Suprapubic skin (tissue), 4 donors: ENCODE measurements around the gene IRGQ.

Source experiments
- POLR2A ChIP-seq, 2 donors: fragments of 450-650 bp; IDR thresholded peaks; one replicate each; pipeline ENCODE4 v1.6.1; 2017; ENCODE audit warnings: antibody characterized with exemption in 2 of 2, mild to moderate bottlenecking in 2 of 2, moderate library complexity in 2 of 2
- POLR2AphosphoS5 ChIP-seq, 3 donors: sonication (generic); formaldehyde crosslinking; IDR thresholded peaks; one replicate each; pipeline ENCODE4 v1.6.1; 2017; ENCODE audit warnings: antibody characterized with exemption in 3 of 3

DNA sequence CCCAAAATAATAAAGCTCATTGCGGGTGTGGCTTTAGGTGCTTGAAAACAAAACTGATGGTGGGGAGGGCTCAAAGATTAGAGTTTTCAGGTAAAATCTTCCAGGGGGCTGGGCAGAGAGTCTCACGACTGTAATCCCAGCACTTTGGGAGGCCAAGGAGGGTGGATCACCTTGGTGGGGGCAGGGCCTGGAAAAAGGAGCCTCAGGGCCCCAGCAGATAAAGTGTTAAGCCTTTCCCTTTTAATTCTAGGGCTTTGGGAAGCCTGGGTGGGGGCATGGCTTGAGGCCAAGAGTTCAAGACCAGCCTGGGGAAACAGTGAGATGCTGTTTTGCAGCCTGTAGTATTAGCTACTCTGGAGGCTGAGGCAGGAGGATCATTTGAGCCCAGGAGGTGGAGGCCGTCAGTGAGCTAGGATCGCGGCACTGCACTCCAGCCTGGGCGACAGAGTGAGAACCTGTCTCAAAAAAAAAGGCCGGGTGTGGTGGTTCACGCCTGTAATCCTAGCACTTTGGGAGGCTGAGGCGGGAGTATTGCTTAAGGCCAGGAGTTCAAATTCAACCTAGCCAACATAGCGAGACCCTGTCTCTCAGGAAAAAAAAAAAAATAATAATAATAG, 1.7 kb downstream of the IRGQ start:
- TF ChIP-seq POLR2AphosphoS5 (IDR thresholded peaks at IDR 0.05) (no peak), POLR2A (IDR thresholded peaks at IDR 0.05) (no peak)
